K562 (cell line): Measurements from ENCODE around the gene RSRP1. TPM values are rescaled to one million over a fixed set of nuclear protein-coding genes. Genes with fewer than 3 reads are reported as not detected.
A peak's percentile ranks its signal among the peaks of the same experiment; 100 is the strongest.

ENCODE experiments used
- ATAC-seq: fragments of 200-7000 bp; cut with Tn5 transposase; 3 replicates; pipeline ENCODE4 v1.9.1; 2020; ENCODE audit warnings: moderate library complexity
- BruUV-seq: library from RNA; stranded (reverse); fragments of 400-500 nt; replicated peaks from 2 replicates; lab custom pipeline; 2021; lab: Mats Ljungman, UMichigan
- CTCF ChIA-PET: fragments of 300-600 bp; formaldehyde crosslinking; extraction: SDS; loops from one replicate; lab custom pipeline; 2021; ENCODE audit warnings: low intra/inter-chr PET ratio; lab: Yijun Ruan, JAX
- POLR2A ChIA-PET: fragments of 300-600, 350-650 bp; sonication (Branson Sonifier 250); formaldehyde crosslinking; extraction: SDS; loops from one replicate; lab custom pipeline; 2021; ENCODE audit warnings: antibody characterized with exemption, inconsistent platforms; lab: Yijun Ruan, JAX
- DNase-seq, 4 experiments: peaks; one replicate each; pipeline versions ENCODE4 v3.0.0 to v3.0.0-alpha.2; 2011 to 2018; ENCODE audit warnings: low spot score in 3 of 4, mixed read lengths in 3 of 4; ENCODE audit errors: extremely low read depth in 1 of 4
- FAIRE-seq: peaks from 2 replicates; lab custom pipeline; 2011; peaks lifted over from hg19 to GRCh38; lab: Jason Lieb, UNC
- H2AFZ ChIP-seq: 2 replicates; pipeline ENCODE4 v1.6.0; 2011; ENCODE audit warnings: low read depth, low read length, control low read depth, inconsistent platforms
- H3K27ac ChIP-seq: fragments of 200-600 bp; 3 replicates; pipeline ENCODE4 v1.8.0; 2011; ENCODE audit warnings: low read depth, mild to moderate bottlenecking, control low read depth, inconsistent platforms, low read length, moderate library complexity, mixed read lengths; ENCODE audit errors: extremely low read depth
- H3K27me3 ChIP-seq, 2 experiments: fragments of 300-600 bp in 1 of 2; 2 replicates in 1 of 2; 3 replicates in 1 of 2; pipeline versions ENCODE4 v1.6.0 to v1.8.0; 2011; ENCODE audit warnings: inconsistent platforms in 2 of 2, low read length in 2 of 2, mild to moderate bottlenecking in 1 of 2, mixed read lengths in 1 of 2, moderate library complexity in 1 of 2; ENCODE audit not compliant: control insufficient read depth in 2 of 2, insufficient read depth in 2 of 2
- H3K36me3 ChIP-seq: fragments of 300-600 bp; 3 replicates; pipeline ENCODE4 v1.8.0; 2011; ENCODE audit warnings: mild to moderate bottlenecking, low read length, inconsistent platforms; ENCODE audit not compliant: control insufficient read depth, insufficient read depth
- H3K4me1 ChIP-seq, 2 experiments: fragments of 200-600 bp in 1 of 2; replicated peaks in 1 of 2; 2 replicates in 1 of 2; 3 replicates in 1 of 2; pipeline versions ENCODE4 v1.5.1 to v1.8.0; 2011; ENCODE audit warnings: inconsistent platforms in 2 of 2, low read length in 2 of 2, mild to moderate bottlenecking in 1 of 2, mixed read lengths in 1 of 2, moderate library complexity in 1 of 2; ENCODE audit not compliant: control insufficient read depth in 2 of 2, insufficient read depth in 2 of 2
- H3K4me2 ChIP-seq: 2 replicates; pipeline ENCODE4 v1.6.1; 2011; ENCODE audit warnings: low read length, control low read depth, inconsistent platforms, mixed read lengths; ENCODE audit not compliant: insufficient read depth
- H3K4me3 ChIP-seq: fragments of 200-600 bp; sonication (generic), shearing (Covaris generic); 2 replicates; pipeline ENCODE4 v1.5.1; 2016; ENCODE audit warnings: control low read depth, inconsistent platforms
- H3K79me2 ChIP-seq: fragments of 200-600 bp; 3 replicates; pipeline ENCODE4 v1.8.0; 2011; ENCODE audit warnings: low read length, inconsistent platforms; ENCODE audit not compliant: control insufficient read depth, insufficient read depth
- H3K9ac ChIP-seq, 2 experiments: 2 replicates each; pipeline versions ENCODE4 v1.6.0 to v1.6.1; 2011; ENCODE audit warnings: low read depth in 2 of 2, low read length in 2 of 2, control low read depth in 1 of 2, inconsistent platforms in 1 of 2, mild to moderate bottlenecking in 1 of 2, mixed read lengths in 1 of 2; ENCODE audit not compliant: insufficient read depth in 1 of 2
- H3K9me1 ChIP-seq: one replicate; pipeline ENCODE4 v1.6.0; 2011; ENCODE audit warnings: inconsistent platforms, mild to moderate bottlenecking, low read length, moderate library complexity; ENCODE audit not compliant: control insufficient read depth, insufficient read depth
- H3K9me3 ChIP-seq: replicated peaks from 2 replicates; pipeline ENCODE4 v1.5.1; 2011; ENCODE audit warnings: low read depth, low read length, inconsistent platforms; ENCODE audit not compliant: control insufficient read depth, insufficient read depth
- H4K20me1 ChIP-seq: replicated peaks from 2 replicates; pipeline ENCODE4 v1.6.1; 2011; ENCODE audit warnings: low read length, inconsistent platforms, mixed read lengths; ENCODE audit not compliant: control insufficient read depth, insufficient read depth
- HDAC6 ChIP-seq: IDR thresholded peaks from 2 replicates; pipeline ENCODE4 v1.6.1; 2012; ENCODE audit warnings: low read depth, mild to moderate bottlenecking, control low read depth, inconsistent platforms, low read length, moderate library complexity
- MEIS2 ChIP-seq: fragments of 450-650 bp; IDR thresholded peaks from 2 replicates; pipeline ENCODE4 v1.6.1; 2014; ENCODE audit warnings: mild to moderate bottlenecking; ENCODE audit not compliant: partially characterized antibody
- NUFIP1 ChIP-seq: fragments of 450-650 bp; IDR thresholded peaks from 2 replicates; pipeline ENCODE4 v1.6.1; 2018; ENCODE audit not compliant: partially characterized antibody
- PBX2 ChIP-seq, 2 experiments: IDR thresholded peaks in 1 of 2; conservative IDR thresholded peaks in 1 of 2; 2 replicates each; pipeline ENCODE4 v1.6.1; 2016; ENCODE audit warnings: low read depth in 2 of 2, mild to moderate bottlenecking in 1 of 2, missing compliant biosample characterization in 1 of 2, missing genetic modification characterization in 1 of 2, moderate library complexity in 1 of 2
- PKNOX1 ChIP-seq: fragments of 450-650 bp; IDR thresholded peaks from 2 replicates; pipeline ENCODE4 v1.6.1; 2016
- YY1 ChIP-seq, 3 experiments: IDR thresholded peaks; 2 replicates each; pipeline ENCODE4 v1.6.1; 2011; ENCODE audit warnings: low read length in 2 of 3, mild to moderate bottlenecking in 2 of 3, moderate library complexity in 2 of 3, borderline replicate concordance in 1 of 3, control low read depth in 1 of 3, low read depth in 1 of 3; ENCODE audit not compliant: insufficient read depth in 3 of 3, insufficient replicate concordance in 2 of 3, control insufficient read depth in 1 of 3, insufficient read length in 1 of 3; ENCODE audit errors: extremely low read depth in 1 of 3
- WGBS: fragments of 100-300 bp; shearing (Covaris generic); methylation state at CpG from one replicate; pipeline ENCODE4 v1.1.6; 2016; ENCODE audit warnings: low coverage, mixed read lengths; ENCODE audit not compliant: insufficient coverage; ENCODE audit errors: missing lambda C conversion rate; 5-methylcytosine and 5-hydroxymethylcytosine counted together
- in situ Hi-C: fragments of 300-500 bp; cut with MboI; formaldehyde crosslinking; loops from 4 replicates; pipeline ENCODE4 v1.15.0; 2018; ENCODE audit warnings: inconsistent platforms, mixed read lengths
- intact Hi-C: fragments of 100-400 bp; cut with micrococcal nuclease; formaldehyde crosslinking; loops from 2 replicates; pipeline ENCODE4 v1.14.2; 2022
- polyA plus RNA-seq, 8 experiments: library from polyadenylated mRNA; depleted of rRNA in 4 of 8; stranded (reverse) in 5 of 8; unstranded in 3 of 8; fragments of >200 nt; fragmentation: Nextera tagmentation in 2 of 8; fragmentation: Illumina TruSeq in 1 of 8; extraction: Ambion mirVana in 2 of 8; extraction: Trizol in 1 of 8; gene quantifications; 2 replicates each; pipeline versions ENCODE4 v1.2.1 to v1.2.3, GENCODE V29; 2011 to 2014; ENCODE audit warnings: inconsistent platforms in 1 of 8, missing spikeins in 1 of 8
- total RNA-seq, 7 experiments: library from RNA; depleted of rRNA in 6 of 7; stranded (reverse); fragments of >200 nt in 6 of 7; fragmentation: Illumina TruSeq in 2 of 7; extraction: Trizol in 2 of 7; gene quantifications; 2 replicates each; pipeline versions ENCODE4 v1.2.1 to v1.2.3, GENCODE V29; 2011 to 2021; ENCODE audit warnings: low replicate concordance in 1 of 7
- TF ChIP-seq, protein P1 (sequence below), 2 experiments: IDR thresholded peaks; 2 replicates each; pipeline ENCODE4 v1.6.1; 2011; ENCODE audit warnings: borderline replicate concordance in 1 of 2, control low read depth in 1 of 2, low read depth in 1 of 2, low read length in 1 of 2, mild to moderate bottlenecking in 1 of 2, mixed read lengths in 1 of 2, moderate library complexity in 1 of 2; ENCODE audit not compliant: insufficient read depth in 1 of 2, insufficient read length in 1 of 2, poor library complexity in 1 of 2, severe bottlenecking in 1 of 2; ENCODE audit errors: extremely low read depth in 1 of 2
- TF ChIP-seq, protein P2 (sequence below): sonication (generic); formaldehyde crosslinking; IDR thresholded peaks from 2 replicates; pipeline ENCODE4 v1.8.0; 2022; ENCODE audit warnings: mild to moderate bottlenecking, missing genetic modification reagents

The RSRP1 gene
- total and polyA plus RNA-seq, 9 of the 15 experiments (the other 6 are each of a cell fraction or from before 2014, with no cell fraction given) = 27.2 to 283 (median 146) TPM

- BruUV-seq = no TSS peak
- H3K9me1 ChIP-seq = no peaks in the 10 kb centered on the region
- ChIA-PET POLR2A (interaction anchor here (0.7 to 1.5 kb wide), 5 partner anchors 10 to 239 kb away, joined by 3 to 4 read pairs (median 3); partner anchors contain the start of gene SYF2), CTCF (no interaction called here)
- TF ChIP-seq PKNOX1 = peak; percentile 73
- no peak for TF ChIP-seq NUFIP1
- TF ChIP-seq, protein P1, sequence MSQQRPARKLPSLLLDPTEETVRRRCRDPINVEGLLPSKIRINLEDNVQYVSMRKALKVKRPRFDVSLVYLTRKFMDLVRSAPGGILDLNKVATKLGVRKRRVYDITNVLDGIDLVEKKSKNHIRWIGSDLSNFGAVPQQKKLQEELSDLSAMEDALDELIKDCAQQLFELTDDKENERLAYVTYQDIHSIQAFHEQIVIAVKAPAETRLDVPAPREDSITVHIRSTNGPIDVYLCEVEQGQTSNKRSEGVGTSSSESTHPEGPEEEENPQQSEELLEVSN (IDR thresholded peaks at IDR 0.05; ENCODE audit: borderline replicate concordance in 1 of 2, extremely low read depth in 1 of 2, insufficient read depth in 1 of 2, insufficient read length in 1 of 2, low read depth in 1 of 2, low read length in 1 of 2, poor library complexity in 1 of 2, severe bottlenecking in 1 of 2) = peak in 1 of 2 experiments; percentile 11
- peak; percentile 86 for TF ChIP-seq MEIS2
- peak in 1 of 3 experiments; percentile 17 for TF ChIP-seq YY1 (IDR thresholded peaks at IDR 0.05; ENCODE audit: borderline replicate concordance in 1 of 3, control insufficient read depth in 1 of 3, extremely low read depth in 1 of 3, insufficient read depth in 3 of 3, insufficient read length in 1 of 3, insufficient replicate concordance in 2 of 3, low read depth in 1 of 3, low read length in 2 of 3)
- no peak for TF ChIP-seq PBX2 (CRISPR knock-in tag; IDR thresholded peaks at IDR 0.05; ENCODE audit: low read depth)
- peak; percentile 97 for TF ChIP-seq PBX2 (tag; conservative IDR thresholded peaks at IDR 0.05; ENCODE audit: low read depth)
- TF ChIP-seq, protein P2, sequence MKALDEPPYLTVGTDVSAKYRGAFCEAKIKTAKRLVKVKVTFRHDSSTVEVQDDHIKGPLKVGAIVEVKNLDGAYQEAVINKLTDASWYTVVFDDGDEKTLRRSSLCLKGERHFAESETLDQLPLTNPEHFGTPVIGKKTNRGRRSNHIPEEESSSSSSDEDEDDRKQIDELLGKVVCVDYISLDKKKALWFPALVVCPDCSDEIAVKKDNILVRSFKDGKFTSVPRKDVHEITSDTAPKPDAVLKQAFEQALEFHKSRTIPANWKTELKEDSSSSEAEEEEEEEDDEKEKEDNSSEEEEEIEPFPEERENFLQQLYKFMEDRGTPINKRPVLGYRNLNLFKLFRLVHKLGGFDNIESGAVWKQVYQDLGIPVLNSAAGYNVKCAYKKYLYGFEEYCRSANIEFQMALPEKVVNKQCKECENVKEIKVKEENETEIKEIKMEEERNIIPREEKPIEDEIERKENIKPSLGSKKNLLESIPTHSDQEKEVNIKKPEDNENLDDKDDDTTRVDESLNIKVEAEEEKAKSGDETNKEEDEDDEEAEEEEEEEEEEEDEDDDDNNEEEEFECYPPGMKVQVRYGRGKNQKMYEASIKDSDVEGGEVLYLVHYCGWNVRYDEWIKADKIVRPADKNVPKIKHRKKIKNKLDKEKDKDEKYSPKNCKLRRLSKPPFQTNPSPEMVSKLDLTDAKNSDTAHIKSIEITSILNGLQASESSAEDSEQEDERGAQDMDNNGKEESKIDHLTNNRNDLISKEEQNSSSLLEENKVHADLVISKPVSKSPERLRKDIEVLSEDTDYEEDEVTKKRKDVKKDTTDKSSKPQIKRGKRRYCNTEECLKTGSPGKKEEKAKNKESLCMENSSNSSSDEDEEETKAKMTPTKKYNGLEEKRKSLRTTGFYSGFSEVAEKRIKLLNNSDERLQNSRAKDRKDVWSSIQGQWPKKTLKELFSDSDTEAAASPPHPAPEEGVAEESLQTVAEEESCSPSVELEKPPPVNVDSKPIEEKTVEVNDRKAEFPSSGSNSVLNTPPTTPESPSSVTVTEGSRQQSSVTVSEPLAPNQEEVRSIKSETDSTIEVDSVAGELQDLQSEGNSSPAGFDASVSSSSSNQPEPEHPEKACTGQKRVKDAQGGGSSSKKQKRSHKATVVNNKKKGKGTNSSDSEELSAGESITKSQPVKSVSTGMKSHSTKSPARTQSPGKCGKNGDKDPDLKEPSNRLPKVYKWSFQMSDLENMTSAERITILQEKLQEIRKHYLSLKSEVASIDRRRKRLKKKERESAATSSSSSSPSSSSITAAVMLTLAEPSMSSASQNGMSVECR (CRISPR knock-in tag) = peak; percentile 41; the same call in 1 of the 2 replicates
- no peak for TF ChIP-seq HDAC6
- H3K4me3 ChIP-seq = no peak overlapping the region
- ATAC-seq (peak; percentile 51), FAIRE-seq (no peak), DNase-seq (no peak)
- no peaks in the 10 kb centered on the region for H3K9me3 ChIP-seq
- H3K4me2 ChIP-seq = no peak overlapping the region
- peaks cover 0 to 11% of the 10 kb centered on the region in 2 experiments; a peak in 1 of 5 replicates for H3K4me1 ChIP-seq
- no peaks in the 10 kb centered on the region for H3K79me2 ChIP-seq
- H3K27ac ChIP-seq = no peak overlapping the region
- WGBS = 19% methylated on average over 20 of the region's 20 CpGs
- H3K36me3 ChIP-seq = no peaks in the 10 kb centered on the region
- H4K20me1 ChIP-seq = no peaks in the 10 kb centered on the region; the same call in none of the 2 replicates
- peak overlapping the region in 1 of 2 experiments; percentile 38; a peak in 1 of 4 replicates for H3K9ac ChIP-seq
- H2AFZ ChIP-seq = no peak overlapping the region
- in situ Hi-C loops = no loop called here
- H3K27me3 ChIP-seq = peaks cover 52 to 95% of the 10 kb centered on the region in 2 experiments; a peak in 4 of 5 replicates
- intact Hi-C loops = no loop called here
Observed at GRCh38 chr1:25197235-25197975, 49.8 kb downstream of the RSRP1 start.
